Sciatic nerve (tissue), 2 donors: Measurements from ENCODE around the gene TINAG. TPM values are rescaled to one million over a fixed set of nuclear protein-coding genes. Genes with fewer than 3 reads are reported as not detected.

Experiments
- ATAC-seq: fragments of 200-7000 bp; cut with Tn5 transposase; one replicate; pipeline ENCODE4 v1.9.1; 2020; ENCODE audit warnings: mild to moderate bottlenecking, moderate library complexity
- DNase-seq: peaks from one replicate; pipeline ENCODE4 v3.0.0-alpha.2; 2020; ENCODE audit warnings: low spot score
- intact Hi-C: fragments of 100-400 bp; cut with DNase I; formaldehyde crosslinking; loops from one replicate; pipeline ENCODE4 v1.14.2; 2022
- total RNA-seq: library from RNA; stranded (reverse); fragmentation: NEBNext Ultra II Directional; extraction: Animal tissue kit (Norgen Biotek cat#: 25700); gene quantifications from one replicate; pipeline ENCODE4 v1.2.1, GENCODE V29; 2021
- donor health status: DM: no; HTN: no; CAD: no.
- donor health status: DM: no; HTN: no; CAD: no.

TINAG gene
- total RNA-seq, 1 donor from 2014 or later = 0.31 TPM

DNA sequence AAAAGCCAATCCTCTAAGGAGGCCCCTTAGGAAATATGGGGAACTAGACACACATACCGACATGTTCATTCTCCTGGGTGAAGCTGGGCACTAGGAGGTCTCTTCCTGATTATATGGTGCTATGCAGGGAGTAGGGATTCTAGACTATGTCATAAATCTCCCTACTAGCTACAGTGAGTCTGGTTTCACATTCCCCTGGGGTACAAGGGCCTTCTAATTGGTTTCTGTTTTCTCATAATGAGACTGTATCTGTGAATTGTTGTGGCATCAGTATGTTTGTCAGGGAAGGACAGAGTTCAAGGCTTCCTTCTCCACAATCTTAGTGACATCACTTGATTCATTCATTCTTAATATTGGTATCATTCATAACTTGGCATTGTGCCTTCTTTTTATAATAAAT lies 103.5 kb downstream of the TINAG start:
- ATAC-seq (no peak), DNase-seq (no peak)
- intact Hi-C loops = no loop called here

DNA sequence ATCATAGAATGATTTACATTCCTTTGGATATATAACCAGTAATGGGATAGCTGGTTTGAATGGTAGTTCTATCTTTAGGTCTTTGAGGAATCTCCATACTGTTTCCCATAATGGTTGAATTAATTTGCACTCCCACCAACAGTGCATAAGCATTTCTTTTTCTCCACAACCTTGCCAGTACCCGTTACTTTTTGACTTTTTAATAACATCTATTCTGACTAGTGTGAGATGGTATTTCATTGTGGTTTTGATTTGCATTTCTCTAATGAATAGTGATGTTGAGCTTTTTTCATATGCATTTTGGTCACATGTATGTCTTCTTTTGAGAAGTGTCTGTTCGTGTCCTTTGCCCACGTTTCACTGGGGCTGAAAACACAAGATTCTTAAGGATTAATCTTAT lies 107.3 kb downstream of the TINAG start:
- ATAC-seq (no peak), DNase-seq (no peak)
- intact Hi-C loops = no loop called here

GRCh38 chr6:54419885-54420284 lies 111.6 kb downstream of the TINAG start:
- no peak for DNase-seq
- no peak for ATAC-seq

DNA sequence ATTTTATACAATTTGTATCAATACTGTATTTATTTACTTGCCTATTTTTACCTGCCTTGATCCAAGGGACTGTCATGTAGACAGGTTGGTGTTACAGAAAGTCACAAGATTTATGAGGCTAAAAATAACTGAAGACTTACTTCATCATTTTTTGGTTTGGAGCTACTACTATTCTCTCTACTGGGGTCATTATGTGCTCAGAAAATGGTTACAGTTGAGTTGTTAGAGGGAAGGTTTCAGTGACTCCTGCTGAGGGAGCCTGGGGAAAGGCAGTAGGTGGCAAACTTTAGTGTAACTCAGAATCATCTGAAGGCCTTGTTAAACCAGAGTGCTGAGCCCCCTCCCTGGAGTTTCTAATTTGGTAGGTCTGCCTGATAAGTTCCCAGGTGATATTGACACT lies 118.8 kb downstream of the TINAG start:
- intact Hi-C loops = no loop called here

More at GRCh38 chr6:54419885-54420284, 111.6 kb downstream of the TINAG start:
- intact Hi-C loops = no loop called here

GRCh38 chr6:54427396-54427937 lies 119.2 kb downstream of the TINAG start:
- ATAC-seq (no peak), DNase-seq (no peak)
- intact Hi-C loops = no loop called here

More for the DNA sequence above, 118.8 kb downstream of the TINAG start:
- DNase-seq (no peak), ATAC-seq (no peak)

GRCh38 chr6:54428431-54428830 lies 120.2 kb downstream of the TINAG start:
- ATAC-seq = no peak
- no peak for DNase-seq
- intact Hi-C loops = no loop called here

DNA sequence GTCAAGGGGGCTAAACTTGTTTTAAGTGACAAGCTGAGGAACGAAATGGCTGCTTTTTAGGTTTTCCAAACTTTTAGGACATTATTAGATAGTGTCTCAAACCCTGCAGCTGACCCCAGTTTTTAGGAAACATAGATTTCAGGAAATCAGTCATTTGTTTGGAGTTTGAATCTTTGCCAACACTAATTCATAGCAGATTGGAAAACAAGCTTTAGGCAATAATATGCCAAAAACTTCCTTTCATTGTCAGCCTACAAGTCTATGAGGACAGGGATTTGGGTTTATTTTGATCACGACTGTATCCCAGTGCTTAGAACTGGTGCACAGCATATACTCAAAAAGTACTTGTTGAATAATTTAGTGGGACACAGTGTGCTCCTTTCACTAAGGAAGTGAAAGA lies 123.2 kb downstream of the TINAG start:
- intact Hi-C loops = no loop called here
- no peak for DNase-seq
- no peak for ATAC-seq

Other genes starting within 250 kb of the TINAG start
- gene MLIP, start 197.0 kb upstream of the TINAG start, total RNA-seq = 396 TPM